Activated effector memory CD4-positive, alpha-beta T cell treated with anti-CD3 and anti-CD28 coated beads, Interleukin-2, amount 50 U/mL, for 16 hours (primary cell): ENCODE results near the gene FFAR2.
"Not testable (repeated sequence)": the region's sequence is repeated elsewhere in the genome, so short reads cannot be mapped to it uniquely, and the experiment has no call there.

ENCODE experiments used
- DNase-seq: peaks from one replicate; pipeline ENCODE4 v3.0.0-alpha.2; 2020

Gene FFAR2

DNA sequence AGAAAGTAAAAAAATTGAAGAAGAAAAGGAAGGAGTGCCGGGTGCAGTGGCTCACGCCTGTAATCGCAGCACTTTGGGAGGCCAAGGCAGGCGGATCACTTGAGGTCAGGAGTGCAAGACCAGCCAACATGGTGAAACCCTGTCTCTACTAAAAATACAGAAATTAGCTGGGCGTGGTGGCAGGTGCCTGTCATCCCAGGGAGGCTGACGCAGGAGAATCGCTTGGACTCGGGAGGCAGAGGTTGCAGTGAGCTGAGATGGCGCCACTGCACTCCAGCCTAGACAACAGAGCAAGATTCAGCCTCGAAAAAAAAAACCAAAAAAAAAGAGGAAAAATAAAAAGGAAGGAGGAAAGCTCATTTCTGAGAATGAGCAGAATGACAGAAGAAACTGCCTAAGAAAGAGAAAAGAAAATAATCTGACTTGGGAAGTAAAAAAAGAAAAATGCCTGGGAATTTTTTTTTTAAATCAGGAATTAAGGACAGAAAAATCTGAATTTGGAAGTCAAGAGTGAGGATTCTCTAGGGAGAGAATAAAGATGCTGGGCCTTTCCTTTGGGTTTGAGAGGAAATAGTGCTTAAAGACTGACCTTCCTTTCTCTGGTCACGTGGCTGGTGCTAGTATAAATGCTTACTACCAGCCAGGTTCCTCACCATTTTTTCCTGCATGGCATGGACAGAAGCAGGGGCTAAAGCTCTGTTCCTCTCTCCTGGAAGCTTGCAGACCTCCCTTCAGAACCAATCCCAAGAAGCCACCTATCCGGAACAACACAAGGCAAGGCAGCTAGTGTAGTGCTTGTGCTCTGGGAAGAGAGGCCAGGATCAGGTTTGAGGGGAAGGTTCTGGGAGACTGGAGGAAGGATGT is at the start of gene FFAR2:
FFAR2 (plus strand) TSS at position 652 of the 864 bp plus-strand sequence. CDS start 1,458 bp downstream, outside the sequence.
- DNase-seq = no peak

DNA sequence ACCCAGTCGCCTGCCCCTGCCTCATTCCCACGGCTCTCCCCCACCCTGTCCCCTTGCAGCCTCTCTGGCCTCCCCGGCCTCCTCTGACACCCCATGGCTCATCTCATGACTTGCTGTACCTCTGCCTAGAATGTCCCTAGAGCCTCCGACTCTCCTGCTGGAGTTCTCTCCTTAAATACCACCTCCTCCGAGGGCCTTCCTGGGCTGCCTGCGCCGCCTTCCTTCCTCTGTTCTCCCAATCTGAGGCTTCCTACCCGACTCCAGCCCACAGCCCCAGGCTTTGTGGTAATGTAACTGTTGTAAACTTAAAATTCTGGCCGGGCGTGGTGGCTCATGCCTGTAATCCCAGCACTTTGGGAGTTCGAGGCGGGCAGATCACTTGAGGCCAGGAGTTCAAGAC is 49.5 kb upstream of the FFAR2 start:
- DNase-seq = no peak

DNA sequence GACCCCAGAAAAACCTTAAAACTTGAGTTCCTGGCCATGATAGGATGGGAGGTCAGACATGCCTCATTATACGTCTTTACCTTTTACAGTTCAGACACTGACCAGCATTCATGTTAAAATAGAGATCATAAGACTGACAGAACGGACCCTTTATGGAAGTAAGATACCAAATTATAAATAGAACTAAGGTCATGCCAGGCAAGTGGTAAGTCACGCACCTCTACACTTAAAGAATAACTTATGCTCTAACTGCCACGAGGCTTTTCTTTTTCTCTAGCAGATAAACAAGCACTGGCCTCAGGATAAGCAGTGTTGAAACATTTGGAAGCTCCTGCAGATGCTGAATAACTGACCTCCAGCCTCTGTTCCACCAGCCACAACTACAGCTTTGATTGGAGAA is 48.8 kb upstream of the FFAR2 start:
- DNase-seq = no peak

DNA sequence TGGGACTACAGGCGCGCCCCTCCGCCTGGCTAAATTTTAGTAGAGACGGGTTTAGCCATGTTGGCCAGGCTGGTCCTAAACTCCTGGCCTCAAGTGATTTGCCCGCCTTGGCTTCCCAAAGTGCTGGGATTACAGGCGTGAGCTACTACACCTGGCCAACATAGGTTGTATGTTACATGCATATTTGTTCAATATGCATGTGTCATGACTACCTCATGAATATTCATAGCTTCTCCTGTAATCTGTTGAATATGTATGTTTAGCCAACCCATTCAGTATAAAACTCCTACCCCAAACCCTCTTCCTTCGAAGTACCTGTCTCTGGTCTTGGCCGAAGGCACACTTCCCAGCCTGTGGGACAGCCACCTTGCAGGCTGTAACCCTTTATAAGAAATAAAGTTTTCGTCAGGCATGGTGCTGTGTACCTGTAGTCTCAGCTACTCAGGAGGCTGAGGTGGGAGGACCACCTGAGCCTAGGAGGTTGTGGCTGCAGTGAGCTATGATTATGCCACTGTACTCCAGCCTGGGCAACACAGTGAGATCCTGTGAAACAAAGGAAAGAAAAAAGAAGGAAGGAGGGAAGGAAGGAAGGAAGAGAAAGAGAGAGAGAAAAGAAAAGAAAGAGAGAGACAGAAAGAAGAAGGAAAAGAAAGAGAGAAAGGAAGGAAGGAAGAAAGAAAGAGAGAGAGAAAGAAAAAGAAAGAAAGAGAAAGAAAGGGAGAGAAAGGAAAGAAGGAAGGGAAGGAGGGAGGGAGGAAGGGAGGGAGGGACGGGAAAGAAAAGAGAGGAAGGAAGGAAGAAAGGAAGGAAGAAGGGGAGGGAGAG is 47.9 kb upstream of the FFAR2 start:
- no peak for DNase-seq

DNA sequence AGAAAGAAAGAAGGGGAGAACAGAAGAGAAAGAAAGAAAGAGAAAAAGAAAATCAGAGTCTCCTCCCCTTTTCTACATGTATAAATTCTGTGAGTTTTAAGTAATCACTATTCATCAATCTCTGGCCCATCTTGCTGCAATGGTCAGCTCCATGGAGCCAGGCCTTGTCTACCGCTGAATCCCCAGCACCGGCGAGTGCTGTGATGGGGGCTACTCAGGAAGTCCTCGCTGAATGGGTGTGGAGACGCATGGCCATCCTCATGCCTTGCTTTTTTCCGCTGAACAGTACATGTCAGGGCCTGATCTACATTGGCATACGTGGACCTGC is 47.3 kb upstream of the FFAR2 start:
- DNase-seq = no peak

DNA sequence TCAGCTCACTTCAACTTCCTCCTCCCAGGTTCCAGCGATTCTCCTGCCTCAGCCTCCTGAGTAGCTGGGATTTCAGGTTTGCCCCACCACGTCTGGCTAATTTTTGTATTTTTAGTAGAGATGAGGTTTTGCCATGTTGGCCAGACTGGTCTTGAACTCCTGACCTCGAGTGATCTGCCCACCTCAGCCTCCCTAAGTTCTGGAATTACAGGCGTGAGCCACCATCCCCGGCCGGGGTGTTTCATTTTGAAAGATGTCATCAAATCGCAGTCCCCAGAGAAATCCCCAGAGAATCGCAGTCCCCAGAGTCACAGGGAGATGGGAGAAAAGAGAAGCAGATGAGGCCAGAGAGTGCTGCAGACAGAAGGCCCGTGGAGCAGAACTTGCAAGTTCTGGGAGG is 46.6 kb upstream of the FFAR2 start:
- DNase-seq = not testable (repeated sequence)

DNA sequence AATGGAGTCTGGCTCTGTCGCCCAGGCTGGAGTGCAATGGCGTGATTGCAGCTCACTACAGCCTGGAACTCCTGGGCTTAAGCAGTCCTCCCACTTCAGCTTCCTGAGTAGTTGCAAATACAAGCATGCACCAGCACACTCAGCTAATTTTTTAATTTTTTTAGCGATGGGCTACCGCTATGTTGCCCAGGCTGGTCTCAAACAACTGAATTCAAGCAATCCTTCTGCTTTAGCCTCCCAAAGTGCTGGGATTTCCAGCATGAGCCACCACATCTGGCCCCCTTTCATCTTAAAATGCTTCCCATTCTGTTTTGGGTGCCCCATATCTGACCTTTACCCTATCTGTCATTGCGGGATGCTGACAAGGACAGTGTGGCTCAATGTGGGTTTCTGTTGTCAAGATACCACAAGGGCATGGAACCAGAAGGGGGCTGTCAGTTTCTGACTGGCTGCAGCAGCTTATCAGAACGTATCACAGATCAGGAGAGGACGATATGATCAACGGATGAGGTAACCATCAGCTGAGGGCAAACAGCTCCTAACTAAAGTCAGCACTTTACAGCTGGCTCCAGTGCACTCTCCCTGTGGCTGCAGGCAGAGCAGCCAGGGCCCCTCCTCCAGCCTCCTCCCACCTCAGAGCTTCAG is 44.8 kb upstream of the FFAR2 start:
- no peak for DNase-seq

DNA sequence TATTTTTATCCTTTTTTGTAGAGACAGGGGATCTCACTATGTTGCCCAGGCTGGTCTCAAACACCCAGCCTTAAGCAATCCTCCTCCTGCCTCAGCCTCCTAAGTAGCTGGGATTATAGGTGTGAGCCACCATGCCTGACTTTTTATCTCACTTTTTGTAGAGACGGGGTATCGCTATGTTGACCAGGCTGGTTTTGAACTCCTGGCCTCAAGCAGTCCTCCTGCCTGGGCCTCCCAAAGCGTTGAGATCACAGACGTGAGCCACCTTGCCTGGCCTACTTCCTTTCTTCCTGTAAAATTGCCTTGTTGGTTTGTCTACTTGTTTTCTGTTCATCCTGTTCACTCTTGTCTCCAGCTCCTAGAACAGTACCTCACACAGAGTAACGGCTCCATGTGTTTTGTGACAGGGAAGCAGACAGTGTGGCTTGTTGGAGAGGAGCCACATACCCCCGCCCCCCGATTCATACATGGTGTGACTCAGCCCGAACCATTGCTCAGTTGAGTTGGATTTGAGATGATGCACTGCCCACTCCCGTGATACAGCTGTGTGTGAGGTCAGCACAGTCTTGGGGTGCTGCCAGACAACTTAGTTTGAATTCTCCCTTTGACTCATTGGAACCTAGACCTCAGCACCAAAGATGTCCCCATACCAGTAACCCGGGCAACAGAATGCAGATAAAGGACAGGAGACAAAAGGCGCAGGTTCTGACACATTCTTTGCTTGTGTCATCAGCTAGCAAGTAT is 43.0 kb upstream of the FFAR2 start:
- peak; percentile 68 for DNase-seq

DNA sequence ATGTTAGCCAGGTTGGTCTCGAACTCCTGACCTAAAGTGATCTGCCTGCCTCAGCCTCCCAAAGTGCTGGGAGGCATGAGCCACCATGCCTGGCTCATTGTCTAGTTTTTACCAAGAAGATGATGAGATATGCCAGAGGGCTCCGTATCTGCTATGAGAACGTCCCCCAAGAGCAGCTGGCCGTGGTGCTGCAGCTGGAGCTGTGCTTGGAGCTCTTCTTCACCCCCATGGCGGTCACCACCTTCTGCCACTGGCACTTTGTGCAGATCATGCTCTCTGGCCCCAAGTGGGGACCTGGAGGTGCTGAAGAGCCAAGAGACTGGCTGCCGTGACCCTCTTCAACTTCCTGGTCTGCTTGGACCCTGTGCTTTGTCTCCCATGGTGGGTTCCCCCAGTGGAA is 40.4 kb upstream of the FFAR2 start:
- DNase-seq = no peak

DNA sequence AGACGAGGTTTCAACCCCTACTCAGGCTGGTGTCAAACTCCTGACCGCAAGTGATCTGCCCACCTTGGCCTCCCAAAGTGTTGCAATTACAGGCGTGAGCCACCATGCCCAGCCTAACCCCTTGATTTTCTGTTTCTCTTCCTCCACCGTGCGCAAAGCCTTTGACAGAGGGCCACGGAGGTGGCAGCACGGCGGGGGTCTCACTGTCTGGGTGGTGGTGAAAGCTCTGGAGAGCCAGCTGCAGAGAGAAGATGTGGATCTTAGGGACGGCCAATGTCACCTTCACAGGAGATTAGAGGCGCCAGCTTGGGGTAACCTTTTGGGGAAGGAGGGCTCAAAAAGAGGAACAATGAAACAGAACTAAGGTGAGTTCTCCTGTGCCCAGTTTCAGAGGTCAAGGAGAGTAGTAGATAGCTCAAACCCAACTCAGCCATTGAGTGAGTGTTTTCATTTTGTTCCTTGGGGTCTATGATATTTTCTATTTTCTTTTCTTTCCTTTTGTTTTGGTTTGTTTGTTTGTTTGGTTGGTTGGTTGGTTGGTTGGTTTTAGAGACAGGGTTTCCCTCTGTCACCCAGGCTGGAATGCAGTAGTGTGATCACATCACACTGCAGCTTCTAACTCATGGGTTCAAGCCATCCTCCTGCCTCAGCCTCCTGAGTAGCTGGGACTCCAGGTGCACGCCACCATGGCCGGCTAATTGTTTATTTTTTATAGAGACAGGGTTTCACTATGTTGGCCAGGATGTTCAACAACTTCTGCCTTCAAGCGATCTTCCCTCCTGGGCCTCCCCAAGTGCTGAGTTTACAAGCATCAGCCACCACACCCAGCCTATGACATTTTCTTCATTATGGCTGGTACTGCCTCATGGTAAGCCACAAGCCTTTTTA is 39.5 kb upstream of the FFAR2 start:
- DNase-seq = no peak

DNA sequence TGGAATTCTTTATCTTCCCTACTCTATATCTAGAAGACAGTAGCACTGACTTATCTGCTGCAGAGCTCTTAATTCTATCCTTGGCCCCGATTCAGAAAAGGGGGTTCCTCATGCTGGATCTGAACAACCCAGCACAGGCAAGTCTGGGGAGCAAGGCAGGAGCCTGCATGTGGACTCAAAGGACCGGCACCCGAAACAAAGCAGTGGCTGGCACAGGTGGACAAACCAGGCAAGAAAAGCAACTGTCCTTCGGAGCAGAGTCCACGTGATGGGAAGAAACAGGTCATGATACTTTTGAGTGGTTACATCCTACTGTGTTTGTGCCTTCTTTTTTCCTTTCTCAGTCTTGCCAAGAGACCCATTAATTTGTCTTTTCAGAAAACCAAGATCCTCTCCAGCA is 38.9 kb upstream of the FFAR2 start:
- DNase-seq = no peak

DNA sequence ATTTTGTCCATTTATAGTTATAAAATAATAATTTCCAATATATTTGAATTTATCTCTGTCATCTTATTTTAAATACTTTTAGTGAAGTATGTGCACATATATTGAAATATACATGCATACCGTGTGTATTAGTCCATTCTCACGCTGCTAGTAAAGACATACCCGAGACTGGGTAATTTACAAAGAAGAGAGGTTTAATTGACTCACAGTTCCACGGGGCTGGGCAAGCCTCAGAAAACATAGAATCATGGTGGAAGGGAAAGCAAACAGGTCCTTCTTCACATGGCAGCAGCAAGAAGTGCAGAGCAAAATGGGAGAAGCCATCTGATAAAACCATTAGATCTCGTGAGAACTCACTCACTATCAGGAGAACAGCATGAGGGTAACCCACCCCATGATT is 37.6 kb upstream of the FFAR2 start:
- no peak for DNase-seq

DNA sequence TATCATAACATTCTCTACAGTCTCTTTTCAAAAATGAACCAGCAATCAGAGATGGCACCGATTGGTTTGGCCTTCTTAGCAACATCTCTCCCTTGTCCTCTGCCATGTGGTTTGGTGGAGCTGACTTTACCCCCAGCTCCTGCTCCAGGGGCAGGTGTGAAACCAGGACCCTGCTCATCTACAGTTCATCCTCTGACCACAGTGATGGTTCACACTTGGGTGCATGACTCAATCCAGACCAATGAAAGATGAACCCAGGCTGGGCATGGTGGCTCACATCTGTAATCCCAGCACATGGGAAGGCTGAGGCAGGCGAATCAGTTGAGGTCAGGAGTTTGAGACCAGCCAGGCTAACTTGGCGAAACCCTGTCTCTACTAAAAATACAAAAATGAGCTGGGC is 33.6 kb upstream of the FFAR2 start:
- no peak for DNase-seq

DNA sequence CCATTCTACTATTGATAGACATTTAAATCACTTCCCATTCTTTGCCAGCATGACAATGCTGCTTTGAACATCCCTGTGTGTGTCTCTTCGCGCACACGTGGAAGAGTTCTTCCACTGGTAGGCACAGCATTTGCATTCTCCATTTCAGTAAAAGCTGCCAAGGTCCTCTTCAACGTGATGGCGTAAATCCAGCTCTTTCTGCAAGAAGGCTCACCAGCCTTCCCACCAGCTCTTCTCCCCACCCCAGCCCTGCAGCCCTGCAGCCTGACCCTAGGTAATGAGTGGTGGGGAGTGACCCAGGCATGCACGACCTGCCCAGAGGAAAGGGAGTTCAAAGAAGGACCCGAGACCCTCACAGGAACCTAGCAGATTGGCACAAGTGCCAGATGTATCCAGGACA is 31.7 kb upstream of the FFAR2 start:
- DNase-seq = no peak

DNA sequence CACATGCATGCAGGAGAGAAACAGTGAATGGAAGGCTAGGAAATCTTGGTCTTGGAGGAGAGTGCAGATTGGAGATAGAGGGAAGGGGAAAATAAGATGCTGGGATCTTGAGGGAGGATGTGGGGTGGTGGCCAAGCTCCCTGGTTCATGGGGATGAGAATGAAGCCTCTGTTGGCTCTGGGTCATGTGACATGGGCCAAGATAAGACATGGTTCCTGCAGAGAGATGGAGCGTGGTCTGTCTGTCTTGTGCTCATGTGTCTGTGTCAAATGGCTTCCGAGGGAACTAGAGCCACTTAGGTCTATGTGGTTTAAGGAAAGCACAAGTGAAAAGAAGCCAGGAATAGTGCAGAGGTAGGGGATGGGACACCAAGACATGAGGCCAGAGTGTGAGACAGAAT is 30.8 kb upstream of the FFAR2 start:
- no peak for DNase-seq

DNA sequence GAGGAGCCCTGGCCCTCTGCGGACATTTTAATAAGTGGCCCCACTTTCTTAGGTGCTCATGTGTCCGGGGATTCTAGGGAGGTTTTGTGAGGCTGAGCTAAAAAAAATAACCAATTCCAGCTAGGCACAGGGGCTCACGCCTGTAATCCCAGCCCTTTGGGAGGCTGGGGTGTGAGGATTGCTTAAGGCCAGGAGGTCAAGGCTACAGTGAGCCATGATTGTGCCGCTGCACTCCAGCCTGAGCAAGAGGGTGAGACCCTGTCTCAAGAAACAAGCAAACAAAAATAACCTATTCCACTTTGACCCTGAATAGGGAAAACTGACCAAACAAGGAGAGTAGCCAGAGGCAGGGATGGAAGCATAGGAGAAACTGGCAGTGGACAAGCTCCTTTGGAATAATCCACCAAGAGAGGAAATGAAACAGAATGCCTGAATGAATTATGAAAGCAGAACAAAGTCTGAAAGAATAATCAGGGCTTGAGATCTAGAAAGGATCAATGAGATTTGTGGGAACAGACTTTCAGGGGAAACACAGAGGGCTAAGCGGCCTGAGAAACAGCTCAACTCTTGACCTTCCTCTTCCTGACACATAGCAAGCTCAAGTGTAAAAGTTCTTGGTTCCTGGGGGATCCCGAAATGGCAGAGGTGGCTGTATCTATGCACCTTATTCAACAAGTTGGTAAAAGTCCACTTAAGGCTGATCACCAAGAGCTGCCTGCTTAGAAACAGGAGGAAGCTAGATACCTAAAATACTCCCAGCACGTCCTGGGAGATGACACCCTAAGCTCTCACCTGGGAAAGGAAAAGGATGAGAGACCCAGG is 30.1 kb upstream of the FFAR2 start:
- no peak for DNase-seq

DNA sequence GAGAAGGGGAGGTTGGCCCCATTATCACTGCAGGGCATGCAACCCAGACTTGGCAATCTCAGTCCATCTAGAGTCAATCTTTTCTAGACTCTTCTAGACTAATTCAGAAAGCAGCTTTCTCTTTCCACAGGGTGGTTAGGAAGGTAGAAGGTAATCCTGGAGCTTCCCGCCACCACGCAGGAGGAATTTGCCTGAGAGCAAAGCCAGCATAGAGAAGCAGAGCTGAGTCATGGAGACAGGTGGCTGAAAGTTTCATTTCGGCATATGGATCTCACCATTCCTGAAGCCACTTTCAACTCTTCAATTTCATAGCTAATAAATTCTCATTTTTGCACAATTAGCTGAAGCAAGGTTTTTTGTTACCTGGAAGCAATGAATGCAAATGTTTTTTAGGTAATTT is 29.0 kb upstream of the FFAR2 start:
- no peak for DNase-seq

DNA sequence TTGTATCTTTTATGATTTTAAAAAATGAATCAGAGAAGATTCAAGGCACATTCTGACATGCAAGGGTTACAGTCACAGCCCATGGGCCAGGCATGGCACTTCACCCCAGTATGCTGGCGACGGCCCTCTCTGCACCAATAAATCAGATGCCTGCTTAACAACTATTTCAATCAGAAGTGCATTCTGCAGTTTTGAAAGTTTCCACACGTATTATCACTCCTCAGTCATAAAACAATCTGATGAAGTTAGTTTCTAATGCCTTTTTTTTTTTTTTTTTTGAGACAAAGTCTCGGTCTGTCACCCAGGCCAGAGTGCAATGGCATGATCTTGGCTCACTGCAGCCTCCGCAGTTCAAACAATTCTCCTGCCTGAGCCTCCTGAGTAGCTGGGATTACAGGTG is 28.3 kb upstream of the FFAR2 start:
- no peak for DNase-seq

DNA sequence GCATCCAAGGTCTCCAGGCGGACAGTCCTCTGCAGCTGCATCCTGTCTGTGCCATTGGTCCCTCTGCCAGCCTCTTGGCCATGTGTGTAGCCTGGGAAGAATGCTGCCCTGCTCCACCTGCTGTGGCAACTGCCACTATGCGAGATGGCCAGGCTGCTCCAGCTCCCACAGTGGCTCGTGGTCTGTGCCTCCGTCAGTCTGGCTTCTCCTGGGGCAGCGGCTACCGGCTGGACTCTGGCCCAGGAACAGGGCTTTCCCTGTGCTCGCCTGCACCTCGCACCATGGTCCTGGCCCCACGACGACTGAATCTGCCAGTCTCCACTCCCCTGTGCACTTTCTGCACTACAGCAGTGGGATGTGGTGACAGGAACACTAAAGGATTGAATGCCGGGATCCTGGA is 26.7 kb upstream of the FFAR2 start:
- no peak for DNase-seq

DNA sequence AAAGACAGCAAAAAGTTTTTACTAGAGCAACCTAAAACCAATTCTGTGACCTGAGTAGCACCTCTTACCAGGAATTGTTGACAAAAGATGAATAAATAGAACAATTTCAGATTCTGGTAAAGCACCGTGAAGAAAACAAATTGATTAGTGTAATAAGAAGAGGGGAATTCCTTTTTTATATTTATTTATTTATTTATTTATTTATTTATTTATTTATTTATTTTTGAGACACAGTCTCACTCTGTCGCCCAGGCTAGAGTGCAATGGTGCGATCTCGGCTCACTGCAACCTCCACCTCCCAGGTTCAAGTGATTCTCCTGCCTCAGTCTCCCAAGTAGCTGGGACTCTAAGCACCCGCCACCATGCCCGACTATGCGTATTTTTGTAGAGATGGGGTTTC is 24.7 kb upstream of the FFAR2 start:
- DNase-seq = not testable (repeated sequence)

DNA sequence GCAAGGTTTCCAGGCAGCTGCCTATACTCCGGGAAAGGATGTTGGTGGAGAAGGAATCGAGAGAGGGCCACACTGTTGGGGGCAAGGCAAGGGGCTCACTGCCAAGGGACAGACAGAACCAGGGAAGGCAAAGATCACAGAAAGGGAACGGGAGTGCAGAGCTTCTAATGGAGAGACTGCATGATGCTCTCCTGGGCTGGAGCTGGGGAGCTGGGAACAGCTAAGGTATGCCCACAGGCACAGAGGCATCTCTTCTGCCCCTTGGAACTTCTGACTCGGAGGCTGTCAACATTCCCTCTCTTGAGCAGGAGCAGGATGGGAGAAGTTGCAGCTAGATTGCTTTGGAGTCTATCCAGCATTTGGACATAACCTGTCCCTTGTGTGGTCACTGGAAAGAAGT is 22.4 kb upstream of the FFAR2 start:
- DNase-seq = no peak
